Amygdala (tissue), 56 donors: ENCODE measurements around the gene PCDHA10.
"Not testable (repeated sequence)": the region's sequence is repeated elsewhere in the genome, so short reads cannot be mapped to it uniquely, and the experiment has no call there.

ENCODE experiments used
- DNase-seq, 56 donors: peaks; one replicate each; lab custom pipeline; 2025; lab: John Stamatoyannopoulos, UW

The PCDHA10 gene, protein sequence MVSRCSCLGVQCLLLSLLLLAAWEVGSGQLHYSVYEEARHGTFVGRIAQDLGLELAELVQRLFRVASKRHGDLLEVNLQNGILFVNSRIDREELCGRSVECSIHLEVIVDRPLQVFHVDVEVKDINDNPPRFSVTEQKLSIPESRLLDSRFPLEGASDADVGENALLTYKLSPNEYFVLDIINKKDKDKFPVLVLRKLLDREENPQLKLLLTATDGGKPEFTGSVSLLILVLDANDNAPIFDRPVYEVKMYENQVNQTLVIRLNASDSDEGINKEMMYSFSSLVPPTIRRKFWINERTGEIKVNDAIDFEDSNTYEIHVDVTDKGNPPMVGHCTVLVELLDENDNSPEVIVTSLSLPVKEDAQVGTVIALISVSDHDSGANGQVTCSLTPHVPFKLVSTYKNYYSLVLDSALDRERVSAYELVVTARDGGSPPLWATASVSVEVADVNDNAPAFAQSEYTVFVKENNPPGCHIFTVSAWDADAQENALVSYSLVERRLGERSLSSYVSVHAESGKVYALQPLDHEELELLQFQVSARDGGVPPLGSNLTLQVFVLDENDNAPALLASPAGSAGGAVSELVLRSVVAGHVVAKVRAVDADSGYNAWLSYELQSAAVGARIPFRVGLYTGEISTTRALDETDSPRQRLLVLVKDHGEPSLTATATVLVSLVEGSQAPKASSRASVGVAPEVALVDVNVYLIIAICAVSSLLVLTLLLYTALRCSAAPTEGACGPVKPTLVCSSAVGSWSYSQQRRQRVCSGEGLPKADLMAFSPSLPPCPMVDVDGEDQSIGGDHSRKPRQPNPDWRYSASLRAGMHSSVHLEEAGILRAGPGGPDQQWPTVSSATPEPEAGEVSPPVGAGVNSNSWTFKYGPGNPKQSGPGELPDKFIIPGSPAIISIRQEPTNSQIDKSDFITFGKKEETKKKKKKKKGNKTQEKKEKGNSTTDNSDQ

DNA sequence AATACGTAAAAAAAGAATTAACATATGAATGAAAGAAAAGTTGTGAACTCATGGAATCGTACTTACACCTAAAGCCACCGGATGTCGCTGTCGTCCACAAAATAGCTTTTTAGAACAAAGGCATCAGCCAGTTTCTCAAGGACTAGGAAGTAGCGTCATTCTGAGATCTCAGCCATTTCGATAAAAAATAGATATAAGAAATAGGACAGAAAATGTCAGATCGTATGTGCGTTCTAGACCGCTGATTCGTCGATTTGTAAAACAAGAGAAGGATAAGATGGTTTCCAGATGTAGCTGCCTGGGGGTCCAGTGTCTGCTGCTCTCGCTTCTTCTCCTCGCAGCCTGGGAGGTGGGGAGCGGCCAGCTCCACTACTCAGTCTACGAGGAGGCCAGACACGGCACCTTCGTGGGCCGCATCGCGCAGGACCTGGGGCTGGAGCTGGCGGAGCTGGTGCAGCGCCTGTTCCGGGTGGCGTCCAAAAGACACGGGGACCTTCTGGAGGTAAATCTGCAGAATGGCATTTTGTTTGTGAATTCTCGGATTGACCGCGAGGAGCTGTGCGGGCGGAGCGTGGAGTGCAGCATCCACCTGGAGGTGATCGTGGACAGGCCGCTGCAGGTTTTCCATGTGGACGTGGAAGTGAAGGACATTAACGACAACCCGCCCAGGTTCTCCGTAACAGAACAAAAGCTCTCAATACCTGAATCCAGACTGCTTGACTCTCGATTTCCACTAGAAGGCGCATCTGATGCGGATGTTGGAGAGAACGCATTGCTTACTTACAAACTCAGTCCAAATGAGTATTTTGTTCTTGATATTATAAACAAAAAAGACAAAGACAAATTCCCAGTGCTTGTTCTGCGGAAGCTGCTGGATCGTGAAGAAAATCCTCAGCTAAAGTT, at the start of gene PCDHA10:
Gene PCDHA10, plus strand, starts transcription at position 126 of the 903 bp plus-strand sequence. Its CDS starts 152 bp downstream, at position 278.
- peak in 3 of 56 donors; percentile 16 to 38 (median 20) for DNase-seq

DNA sequence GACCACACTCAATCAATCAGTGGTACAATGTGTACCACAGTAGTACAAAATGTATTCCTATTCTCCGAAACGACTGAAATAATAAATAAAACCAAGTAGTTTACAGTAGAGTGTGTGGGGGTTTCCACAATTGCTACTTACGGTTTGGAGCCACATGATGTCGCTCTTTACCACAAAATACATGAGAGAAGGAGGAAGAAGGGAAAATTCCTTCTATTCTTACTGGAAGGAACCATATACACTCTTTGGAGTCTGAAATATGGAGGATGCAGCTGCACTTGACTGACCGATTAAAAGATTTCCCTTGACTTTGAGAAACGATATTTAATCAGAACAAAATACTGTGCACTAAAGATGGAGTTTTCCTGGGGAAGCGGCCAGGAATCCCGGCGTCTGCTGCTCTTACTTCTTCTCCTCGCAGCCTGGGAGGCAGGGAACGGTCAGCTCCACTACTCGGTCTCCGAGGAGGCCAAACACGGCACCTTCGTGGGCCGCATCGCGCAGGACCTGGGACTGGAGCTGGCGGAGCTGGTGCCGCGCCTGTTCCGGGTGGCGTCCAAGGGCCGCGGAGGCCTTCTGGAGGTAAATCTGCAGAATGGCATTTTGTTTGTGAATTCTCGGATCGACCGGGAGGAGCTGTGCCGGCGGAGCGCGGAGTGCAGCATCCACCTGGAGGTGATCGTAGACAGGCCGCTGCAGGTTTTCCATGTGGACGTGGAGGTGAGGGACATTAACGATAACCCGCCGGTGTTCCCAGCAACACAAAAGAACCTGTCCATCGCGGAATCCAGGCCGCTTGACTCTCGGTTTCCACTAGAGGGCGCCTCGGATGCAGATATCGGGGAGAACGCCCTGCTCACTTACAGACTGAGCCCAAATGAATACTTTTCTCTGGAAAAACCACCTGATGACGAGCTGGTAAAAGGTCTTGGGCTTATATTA, 48.6 kb upstream of the PCDHA10 start, which contains the start of gene PCDHA4:
Gene PCDHA4, plus strand, starts transcription at position 235 of the 942 bp plus-strand sequence.
- peak in 15 of 56 donors; percentile 11 to 66 (median 35) for DNase-seq

DNA sequence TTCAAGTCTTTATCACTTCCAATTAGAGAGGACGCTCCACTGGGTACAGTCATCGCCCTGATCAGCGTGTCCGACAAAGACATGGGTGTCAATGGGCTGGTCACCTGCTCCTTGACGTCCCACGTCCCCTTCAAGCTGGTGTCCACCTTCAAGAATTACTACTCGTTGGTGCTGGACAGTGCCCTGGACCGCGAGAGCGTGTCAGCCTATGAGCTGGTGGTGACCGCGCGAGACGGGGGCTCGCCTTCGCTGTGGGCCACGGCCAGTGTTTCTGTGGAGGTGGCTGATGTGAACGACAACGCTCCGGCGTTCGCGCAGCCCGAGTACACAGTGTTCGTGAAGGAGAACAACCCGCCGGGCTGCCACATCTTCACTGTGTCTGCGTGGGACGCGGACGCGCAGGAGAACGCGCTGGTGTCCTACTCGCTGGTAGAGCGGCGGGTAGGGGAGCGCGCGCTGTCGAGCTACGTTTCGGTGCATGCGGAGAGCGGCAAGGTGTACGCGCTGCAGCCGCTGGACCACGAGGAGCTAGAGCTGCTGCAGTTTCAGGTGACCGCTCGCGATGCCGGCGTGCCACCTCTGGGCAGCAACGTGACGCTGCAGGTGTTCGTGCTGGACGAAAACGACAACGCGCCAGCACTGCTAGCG, 47.3 kb upstream of the PCDHA10 start:
- DNase-seq = not testable (repeated sequence)

DNA sequence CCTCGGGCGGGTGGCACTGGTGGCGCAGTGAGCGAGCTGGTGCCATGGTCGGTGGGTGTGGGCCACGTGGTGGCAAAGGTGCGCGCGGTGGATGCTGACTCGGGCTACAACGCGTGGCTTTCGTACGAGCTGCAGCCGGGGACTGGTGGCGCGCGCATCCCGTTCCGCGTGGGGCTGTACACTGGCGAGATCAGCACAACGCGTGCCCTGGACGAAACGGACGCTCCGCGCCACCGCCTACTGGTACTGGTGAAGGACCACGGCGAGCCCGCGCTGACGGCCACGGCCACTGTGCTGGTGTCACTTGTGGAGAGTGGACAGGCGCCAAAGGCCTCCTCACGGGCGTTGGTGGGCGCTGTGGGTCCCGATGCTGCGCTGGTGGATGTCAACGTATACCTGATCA, 46.8 kb upstream of the PCDHA10 start:
- DNase-seq = no peak

DNA sequence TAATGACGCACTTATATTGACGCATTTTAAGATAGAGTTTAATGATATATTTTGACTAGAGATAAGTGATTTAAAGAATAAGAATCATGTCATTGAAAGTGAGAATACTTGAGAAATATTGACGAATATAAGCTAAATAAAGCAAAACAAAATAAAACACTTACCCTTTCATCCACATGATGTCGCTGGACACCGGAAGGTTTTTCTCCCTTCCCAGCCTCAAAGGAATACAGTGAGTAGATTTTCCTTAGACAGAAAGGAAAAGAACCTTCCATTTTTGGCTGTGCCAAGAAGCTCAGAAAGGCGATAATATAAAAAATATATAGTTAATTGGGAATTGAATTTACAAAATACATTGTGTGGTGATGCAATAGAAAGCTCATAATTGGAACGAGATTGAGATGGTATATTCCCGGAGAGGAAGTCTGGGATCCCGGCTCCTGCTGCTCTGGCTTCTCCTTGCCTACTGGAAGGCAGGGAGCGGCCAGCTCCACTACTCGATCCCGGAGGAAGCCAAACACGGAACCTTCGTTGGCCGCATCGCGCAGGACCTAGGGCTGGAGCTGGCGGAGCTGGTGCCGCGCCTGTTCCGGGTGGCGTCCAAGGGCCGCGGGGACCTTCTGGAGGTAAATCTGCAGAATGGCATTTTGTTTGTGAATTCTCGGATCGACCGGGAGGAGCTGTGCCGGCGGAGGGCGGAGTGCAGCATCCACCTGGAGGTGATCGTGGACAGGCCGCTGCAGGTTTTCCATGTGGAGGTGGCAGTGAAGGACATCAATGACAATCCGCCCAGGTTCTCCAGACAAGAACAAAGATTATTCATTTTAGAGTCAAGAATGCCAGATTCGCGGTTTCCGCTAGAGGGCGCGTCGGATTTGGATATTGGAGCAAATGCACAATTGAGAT, 34.1 kb upstream of the PCDHA10 start, which contains the start of gene PCDHA5:
Gene PCDHA5, plus strand, starts transcription at position 239 of the 906 bp plus-strand sequence.
- peak in 6 of 56 donors; percentile 13 to 50 (median 36) for DNase-seq

DNA sequence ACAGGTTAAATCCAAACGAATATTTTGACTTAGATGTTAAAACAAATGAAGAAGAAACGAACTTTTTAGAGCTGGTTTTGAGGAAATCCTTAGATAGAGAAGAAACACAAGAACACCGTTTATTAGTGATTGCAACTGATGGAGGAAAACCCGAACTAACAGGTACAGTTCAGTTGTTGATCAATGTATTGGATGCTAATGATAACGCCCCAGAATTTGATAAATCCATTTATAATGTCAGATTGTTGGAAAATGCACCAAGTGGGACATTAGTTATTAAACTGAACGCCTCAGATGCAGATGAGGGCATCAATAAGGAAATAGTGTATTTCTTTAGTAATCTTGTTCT, 33.4 kb upstream of the PCDHA10 start:
- DNase-seq = no peak

DNA sequence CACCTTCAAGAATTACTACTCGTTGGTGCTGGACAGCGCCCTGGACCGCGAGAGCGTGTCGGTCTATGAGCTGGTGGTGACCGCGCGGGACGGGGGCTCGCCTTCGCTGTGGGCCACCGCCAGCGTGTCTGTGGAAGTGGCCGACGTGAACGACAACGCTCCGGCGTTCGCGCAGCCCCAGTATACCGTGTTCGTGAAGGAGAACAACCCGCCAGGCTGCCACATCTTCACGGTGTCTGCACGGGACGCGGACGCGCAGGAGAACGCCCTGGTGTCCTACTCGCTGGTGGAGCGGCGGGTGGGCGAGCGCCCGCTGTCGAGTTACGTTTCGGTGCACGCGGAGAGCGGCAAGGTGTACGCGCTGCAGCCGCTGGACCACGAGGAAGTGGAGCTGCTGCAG, 32.7 kb upstream of the PCDHA10 start:
- DNase-seq = not testable (repeated sequence)

DNA sequence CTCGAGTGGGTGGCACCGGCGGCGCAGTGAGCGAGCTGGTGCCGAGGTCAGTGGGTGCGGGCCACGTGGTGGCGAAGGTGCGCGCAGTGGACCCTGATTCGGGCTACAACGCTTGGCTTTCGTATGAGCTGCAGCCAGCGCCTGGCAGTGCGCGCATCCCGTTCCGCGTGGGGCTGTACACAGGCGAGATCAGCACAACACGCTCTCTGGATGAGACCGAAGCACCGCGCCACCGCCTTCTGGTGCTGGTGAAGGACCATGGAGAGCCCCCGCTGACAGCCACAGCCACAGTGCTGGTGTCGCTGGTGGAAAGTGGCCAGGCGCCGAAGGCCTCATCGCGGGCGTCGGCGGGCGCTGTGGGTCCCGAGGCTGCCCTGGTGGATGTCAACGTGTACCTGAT, 32.2 kb upstream of the PCDHA10 start:
- no peak for DNase-seq

DNA sequence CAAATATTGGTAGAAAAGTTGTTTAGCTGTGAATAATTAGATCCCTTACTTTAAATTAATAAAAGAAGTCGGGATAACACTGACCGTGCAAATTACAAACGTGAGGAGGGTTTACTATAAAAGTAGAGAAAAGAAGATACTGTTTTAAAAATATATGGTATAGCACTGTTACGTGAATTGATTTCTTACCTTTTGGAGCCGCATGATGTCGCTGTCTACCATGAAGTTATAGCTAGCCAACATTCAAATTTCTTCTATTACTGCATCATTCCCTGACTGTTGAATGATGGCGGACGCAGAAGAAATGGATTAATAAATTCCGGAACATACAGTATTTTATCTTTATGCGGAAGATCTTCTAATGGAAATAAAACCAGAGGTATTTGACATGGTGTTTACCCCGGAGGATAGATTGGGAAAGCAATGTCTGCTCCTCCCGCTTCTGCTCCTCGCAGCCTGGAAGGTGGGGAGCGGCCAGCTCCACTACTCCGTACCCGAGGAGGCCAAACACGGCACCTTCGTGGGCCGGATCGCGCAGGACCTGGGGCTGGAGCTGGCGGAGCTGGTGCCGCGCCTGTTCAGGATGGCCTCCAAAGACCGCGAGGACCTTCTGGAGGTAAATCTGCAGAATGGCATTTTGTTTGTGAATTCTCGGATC, 27.9 kb upstream of the PCDHA10 start, which contains the start of gene PCDHA6:
Gene PCDHA6, plus strand, starts transcription at position 257 of the 658 bp plus-strand sequence. Its CDS starts 132 bp downstream, at position 389.
- DNase-seq = no peak

DNA sequence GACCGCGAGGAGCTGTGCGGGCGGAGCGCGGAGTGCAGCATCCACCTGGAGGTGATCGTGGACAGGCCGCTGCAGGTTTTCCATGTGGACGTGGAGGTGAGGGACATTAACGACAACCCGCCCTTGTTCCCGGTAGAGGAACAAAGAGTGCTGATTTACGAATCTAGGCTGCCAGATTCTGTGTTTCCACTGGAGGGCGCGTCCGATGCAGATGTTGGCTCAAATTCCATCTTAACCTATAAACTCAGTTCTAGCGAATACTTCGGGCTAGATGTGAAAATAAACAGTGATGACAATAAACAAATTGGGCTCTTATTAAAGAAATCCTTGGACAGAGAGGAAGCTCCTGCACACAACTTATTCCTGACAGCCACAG, 27.3 kb upstream of the PCDHA10 start:
- no peak for DNase-seq

DNA sequence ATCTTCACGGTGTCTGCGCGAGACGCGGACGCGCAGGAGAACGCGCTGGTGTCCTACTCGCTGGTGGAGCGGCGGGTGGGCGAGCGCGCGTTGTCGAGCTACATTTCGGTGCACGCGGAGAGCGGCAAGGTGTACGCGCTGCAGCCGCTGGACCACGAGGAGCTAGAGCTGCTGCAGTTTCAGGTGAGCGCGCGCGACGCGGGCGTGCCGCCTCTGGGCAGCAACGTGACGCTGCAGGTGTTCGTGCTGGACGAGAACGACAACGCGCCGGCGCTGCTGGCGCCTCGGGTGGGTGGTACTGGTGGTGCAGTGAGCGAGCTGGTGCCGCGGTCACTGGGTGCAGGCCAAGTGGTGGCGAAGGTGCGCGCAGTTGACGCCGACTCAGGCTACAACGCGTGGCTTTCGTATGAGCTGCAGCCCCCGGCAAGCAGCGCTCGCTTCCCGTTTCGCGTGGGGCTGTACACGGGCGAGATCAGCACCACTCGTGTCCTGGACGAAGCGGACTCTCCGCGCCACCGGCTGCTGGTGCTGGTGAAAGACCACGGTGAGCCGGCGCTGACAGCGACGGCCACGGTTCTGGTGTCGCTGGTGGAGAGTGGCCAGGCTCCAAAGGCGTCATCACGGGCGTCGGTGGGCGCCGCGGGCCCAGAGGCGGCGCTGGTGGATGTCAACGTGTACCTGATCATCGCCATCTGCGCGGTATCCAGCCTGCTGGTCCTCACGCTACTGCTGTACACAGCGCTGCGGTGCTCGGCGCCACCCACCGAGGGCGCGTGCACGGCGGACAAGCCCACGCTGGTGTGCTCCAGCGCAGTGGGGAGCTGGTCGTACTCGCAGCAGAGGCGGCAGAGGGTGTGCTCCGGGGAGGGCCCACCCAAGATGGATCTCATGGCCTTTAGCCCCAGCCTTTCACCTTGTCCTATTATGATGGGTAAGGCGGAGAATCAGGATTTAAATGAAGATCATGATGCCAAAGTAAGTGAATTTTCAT, 25.9 kb upstream of the PCDHA10 start:
- DNase-seq = not testable (repeated sequence)

DNA sequence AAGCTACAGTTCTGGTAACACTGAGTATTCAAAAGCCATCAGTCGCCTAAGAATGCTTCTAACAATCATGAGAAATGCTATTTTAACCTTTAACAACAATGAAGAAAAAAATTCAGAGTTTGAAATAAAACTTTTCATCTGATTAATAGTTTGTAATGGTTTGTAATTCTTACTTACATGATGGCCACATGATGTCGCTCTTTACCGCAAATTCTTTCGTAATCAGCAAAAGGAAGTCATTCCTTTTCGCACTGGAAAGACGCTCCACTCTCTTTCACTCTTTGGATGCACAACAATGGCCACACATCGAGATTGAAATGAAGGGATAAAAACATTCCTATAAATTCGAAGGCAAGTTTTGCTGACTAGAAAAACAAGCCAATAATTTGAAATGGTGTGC, 21.7 kb upstream of the PCDHA10 start, which contains the start of gene PCDHA7:
Gene PCDHA7, plus strand, starts transcription at position 277 of the 400 bp plus-strand sequence. Its CDS starts 115 bp downstream, at position 392.
- DNase-seq = no peak

DNA sequence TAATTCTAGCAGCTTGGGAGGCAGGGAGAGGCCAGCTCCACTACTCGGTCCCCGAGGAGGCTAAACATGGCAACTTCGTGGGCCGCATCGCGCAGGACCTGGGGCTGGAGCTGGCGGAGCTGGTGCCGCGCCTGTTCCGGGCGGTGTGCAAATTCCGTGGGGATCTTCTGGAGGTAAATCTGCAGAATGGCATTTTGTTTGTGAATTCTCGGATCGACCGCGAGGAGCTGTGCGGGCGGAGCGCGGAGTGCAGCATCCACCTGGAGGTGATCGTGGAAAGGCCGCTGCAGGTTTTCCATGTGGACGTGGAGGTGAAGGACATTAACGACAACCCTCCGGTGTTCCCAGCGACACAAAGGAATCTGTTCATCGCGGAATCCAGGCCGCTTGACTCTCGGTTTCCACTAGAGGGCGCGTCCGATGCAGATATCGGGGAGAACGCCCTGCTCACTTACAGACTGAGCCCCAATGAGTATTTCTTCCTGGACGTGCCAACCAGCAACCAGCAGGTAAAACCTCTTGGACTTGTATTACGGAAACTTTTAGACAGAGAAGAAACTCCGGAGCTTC, 21.2 kb upstream of the PCDHA10 start:
- DNase-seq = not testable (repeated sequence)

DNA sequence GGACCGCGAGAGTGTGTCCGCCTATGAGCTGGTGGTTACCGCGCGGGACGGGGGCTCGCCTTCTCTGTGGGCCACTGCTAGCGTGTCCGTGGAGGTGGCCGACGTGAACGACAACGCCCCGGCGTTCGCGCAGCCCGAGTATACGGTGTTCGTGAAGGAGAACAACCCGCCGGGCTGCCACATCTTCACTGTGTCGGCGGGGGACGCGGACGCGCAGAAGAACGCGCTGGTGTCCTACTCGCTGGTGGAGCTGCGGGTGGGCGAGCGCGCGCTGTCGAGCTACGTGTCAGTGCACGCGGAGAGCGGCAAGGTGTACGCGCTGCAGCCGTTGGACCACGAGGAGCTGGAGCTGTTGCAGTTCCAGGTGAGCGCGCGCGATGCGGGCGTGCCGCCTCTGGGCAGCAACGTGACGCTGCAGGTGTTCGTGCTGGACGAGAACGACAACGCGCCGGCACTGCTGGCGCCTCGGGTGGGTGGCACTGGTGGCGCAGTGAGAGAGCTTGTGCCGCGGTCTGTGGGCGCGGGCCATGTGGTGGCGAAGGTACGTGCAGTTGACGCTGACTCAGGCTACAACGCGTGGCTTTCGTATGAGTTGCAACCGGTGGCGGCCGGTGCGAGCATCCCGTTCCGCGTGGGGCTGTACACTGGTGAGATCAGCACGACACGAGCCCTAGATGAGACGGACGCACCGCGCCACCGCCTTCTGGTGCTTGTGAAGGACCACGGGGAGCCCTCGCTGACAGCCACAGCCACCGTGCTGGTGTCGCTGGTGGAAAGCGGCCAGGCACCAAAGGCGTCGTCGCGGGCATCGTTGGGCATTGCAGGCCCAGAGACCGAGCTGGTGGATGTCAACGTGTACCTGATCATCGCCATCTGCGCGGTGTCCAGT, 19.8 kb upstream of the PCDHA10 start:
- no peak for DNase-seq
